Endothelial cell of umbilical vein (primary cell): ENCODE measurements around the gene CHST3. TPM values are rescaled to one million over a fixed set of nuclear protein-coding genes. Genes with fewer than 3 reads are reported as not detected.

Source experiments
- BruUV-seq: library from RNA; stranded (reverse); fragments of 400-500 nt; replicated peaks from 2 replicates; lab custom pipeline; 2021; lab: Mats Ljungman, UMichigan
- CTCF ChIA-PET: fragments of 300-600, 350-600 bp; sonication (Branson Sonifier 250); formaldehyde crosslinking; loops from one replicate; lab custom pipeline; 2021; ENCODE audit warnings: antibody characterized with exemption, inconsistent platforms; lab: Charles Lee
- POLR2A ChIA-PET: fragments of 300-600, 350-600 bp; sonication (Branson Sonifier 250); formaldehyde crosslinking; loops from one replicate; lab custom pipeline; 2021; ENCODE audit warnings: antibody characterized with exemption, inconsistent platforms; lab: Charles Lee
- DNase-seq: peaks from one replicate; pipeline ENCODE4 v3.0.0-alpha.2; 2011; ENCODE audit warnings: low read depth, low spot score
- FAIRE-seq: peaks from 2 replicates; lab custom pipeline; 2011; peaks lifted over from hg19 to GRCh38; lab: Jason Lieb, UNC
- H2AFZ ChIP-seq: 2 replicates; pipeline ENCODE4 v1.6.0; 2012; ENCODE audit warnings: low read depth, low read length, control low read depth, inconsistent platforms
- H3K27ac ChIP-seq: 2 replicates; pipeline ENCODE4 v1.5.1; 2011; ENCODE audit warnings: low read depth, mild to moderate bottlenecking, control low read depth, low read length, moderate library complexity; ENCODE audit not compliant: insufficient read depth
- H3K27me3 ChIP-seq, 2 experiments: 2 replicates each; pipeline versions ENCODE4 v1.6.0 to v1.6.1; 2011; ENCODE audit warnings: low read length in 2 of 2, mixed read lengths in 1 of 2; ENCODE audit not compliant: control insufficient read depth in 2 of 2, insufficient read depth in 2 of 2
- H3K36me3 ChIP-seq, 2 experiments: 2 replicates in 1 of 2; 3 replicates in 1 of 2; pipeline ENCODE4 v1.5.1; 2011; ENCODE audit warnings: low read length in 2 of 2, mild to moderate bottlenecking in 1 of 2, moderate library complexity in 1 of 2; ENCODE audit not compliant: control insufficient read depth in 2 of 2, insufficient read depth in 2 of 2; ENCODE audit errors: extremely low read depth in 1 of 2
- H3K4me1 ChIP-seq: 3 replicates; pipeline ENCODE4 v1.5.1; 2011; ENCODE audit warnings: mild to moderate bottlenecking, low read length; ENCODE audit not compliant: control insufficient read depth, insufficient read depth; ENCODE audit errors: extremely low read depth
- H3K4me2 ChIP-seq: 2 replicates; pipeline ENCODE4 v1.6.1; 2011; ENCODE audit warnings: low read length, control low read depth, mixed read lengths; ENCODE audit not compliant: insufficient read depth
- H3K4me3 ChIP-seq, 3 experiments: fragments of 200-600 bp in 1 of 3; sonication (generic), shearing (Covaris generic) in 1 of 3; replicated peaks in 1 of 3; 2 replicates each; pipeline ENCODE4 v1.5.1; 2011 to 2016; ENCODE audit warnings: control low read depth in 3 of 3, low read length in 3 of 3, mild to moderate bottlenecking in 2 of 3, inconsistent platforms in 1 of 3, low read depth in 1 of 3, moderate library complexity in 1 of 3; ENCODE audit not compliant: insufficient read depth in 1 of 3
- H3K79me2 ChIP-seq: 2 replicates; pipeline ENCODE4 v1.6.0; 2012; ENCODE audit warnings: low read length, inconsistent platforms; ENCODE audit not compliant: control insufficient read depth, insufficient read depth
- H3K9ac ChIP-seq: replicated peaks from 2 replicates; pipeline ENCODE3; 2011; ENCODE audit warnings: low read length, control low read depth; ENCODE audit not compliant: insufficient read depth; ENCODE audit errors: extremely low read depth
- H3K9me1 ChIP-seq: replicated peaks from 3 replicates; pipeline ENCODE4 v1.6.0; 2011; ENCODE audit warnings: mild to moderate bottlenecking, low read length; ENCODE audit not compliant: control insufficient read depth, insufficient read depth; ENCODE audit errors: extremely low read depth
- H3K9me3 ChIP-seq: replicated peaks from 2 replicates; pipeline ENCODE4 v1.5.1; 2012; ENCODE audit warnings: low read length, inconsistent platforms; ENCODE audit not compliant: control insufficient read depth, insufficient read depth
- H4K20me1 ChIP-seq: replicated peaks from 2 replicates; pipeline ENCODE3; 2011; ENCODE audit warnings: mild to moderate bottlenecking, low read length; ENCODE audit not compliant: control insufficient read depth, insufficient read depth; ENCODE audit errors: extremely low read depth
- EZH2 ChIP-seq: IDR thresholded peaks from 2 replicates; pipeline ENCODE4 v1.6.1; 2012; ENCODE audit warnings: borderline replicate concordance, low read depth, mild to moderate bottlenecking, moderate library complexity, low read length, inconsistent platforms; ENCODE audit not compliant: severe bottlenecking
- FOS ChIP-seq: IDR thresholded peaks from 2 replicates; pipeline ENCODE4 v1.6.1; 2011; ENCODE audit warnings: mild to moderate bottlenecking, low read length, moderate library complexity, borderline replicate concordance; ENCODE audit not compliant: insufficient read depth
- GATA2 ChIP-seq: IDR thresholded peaks from 2 replicates; pipeline ENCODE4 v1.7.0; 2011; ENCODE audit warnings: low read depth, mild to moderate bottlenecking, moderate library complexity, mixed read lengths, low read length; ENCODE audit not compliant: insufficient read length, insufficient read depth
- JUN ChIP-seq: IDR thresholded peaks from 2 replicates; pipeline ENCODE4 v1.6.1; 2011; ENCODE audit warnings: borderline replicate concordance, low read depth; ENCODE audit not compliant: insufficient read length, insufficient read depth
- MYC ChIP-seq: IDR thresholded peaks from one replicate; pipeline ENCODE4 v1.6.1; 2011; ENCODE audit warnings: mild to moderate bottlenecking, low read depth, low read length
- POLR2A ChIP-seq: IDR thresholded peaks from 2 replicates; pipeline ENCODE4 v1.6.1; 2012; ENCODE audit warnings: low read depth, mild to moderate bottlenecking, control low read depth, low read length
- POLR2AphosphoS5 ChIP-seq: IDR thresholded peaks from 2 replicates; pipeline ENCODE4 v1.6.1; 2012; ENCODE audit warnings: low read depth, mild to moderate bottlenecking, control low read depth, low read length, moderate library complexity; ENCODE audit not compliant: insufficient read depth
- dilution Hi-C: fragments of 300-500 bp; cut with MboI; formaldehyde crosslinking; loops from one replicate; pipeline ENCODE4 v1.15.0; 2019; ENCODE audit warnings: low sequenced_read_pairs; ENCODE audit not compliant: extremely low pct_ligation_motif_present
- intact Hi-C: fragments of 100-400 bp; cut with micrococcal nuclease; formaldehyde crosslinking; loops from one replicate; pipeline ENCODE4 v1.10.0; 2022
- polyA plus RNA-seq, 4 experiments: library from polyadenylated mRNA; depleted of rRNA in 3 of 4; stranded (reverse) in 3 of 4; unstranded in 1 of 4; fragments of >200 nt; gene quantifications; 2 replicates each; pipeline versions ENCODE4 v1.2.1 to v1.2.3, GENCODE V29; 2011 to 2012; ENCODE audit warnings: missing spikeins in 1 of 4
- total RNA-seq: library from RNA; stranded (reverse); gene quantifications from 2 replicates; pipeline ENCODE4 v1.2.3, GENCODE V29; 2021
- TF ChIP-seq, protein P1 (sequence below): IDR thresholded peaks from 2 replicates; pipeline ENCODE4 v1.6.1; 2011; ENCODE audit not compliant: insufficient read depth, insufficient read length
- TF ChIP-seq, protein P2 (sequence below), 2 donors: IDR thresholded peaks; 1 replicate in 1 of 2; 2 replicates in 1 of 2; pipeline ENCODE4 v1.5.1; 2011; ENCODE audit warnings: low read length in 2 of 2, mild to moderate bottlenecking in 2 of 2, moderate library complexity in 2 of 2, control low read depth in 1 of 2, inconsistent platforms in 1 of 2, low read depth in 1 of 2; ENCODE audit not compliant: insufficient read depth in 1 of 2; ENCODE audit errors: extremely low read depth in 1 of 2

Gene CHST3
- total and polyA plus RNA-seq, 2 donors (not counting 3 experiments of a cell fraction or from before 2014, with no cell fraction given) = 5.5 to 11.5 TPM

- peak overlapping the region; percentile 15 for H2AFZ ChIP-seq
- no peaks in the 10 kb centered on the region for H3K36me3 ChIP-seq
- ChIA-PET CTCF (interaction anchor here (0.5 to 5.2 kb wide), 25 partner anchors 12 to 276 kb away, joined by 3 to 57 read pairs (median 4); partner anchors contain the start of gene CHST3), POLR2A (no interaction called here)
- no peak overlapping the region for H3K9ac ChIP-seq
- dilution Hi-C loops = no loop called here
- no TSS peak for BruUV-seq
- TF ChIP-seq FOS = no peak
- no peak for TF ChIP-seq POLR2A
- TF ChIP-seq EZH2 = no peak
- TF ChIP-seq, protein P1, sequence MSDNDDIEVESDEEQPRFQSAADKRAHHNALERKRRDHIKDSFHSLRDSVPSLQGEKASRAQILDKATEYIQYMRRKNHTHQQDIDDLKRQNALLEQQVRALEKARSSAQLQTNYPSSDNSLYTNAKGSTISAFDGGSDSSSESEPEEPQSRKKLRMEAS = no peak
- no peak for TF ChIP-seq GATA2
- TF ChIP-seq, protein P2, sequence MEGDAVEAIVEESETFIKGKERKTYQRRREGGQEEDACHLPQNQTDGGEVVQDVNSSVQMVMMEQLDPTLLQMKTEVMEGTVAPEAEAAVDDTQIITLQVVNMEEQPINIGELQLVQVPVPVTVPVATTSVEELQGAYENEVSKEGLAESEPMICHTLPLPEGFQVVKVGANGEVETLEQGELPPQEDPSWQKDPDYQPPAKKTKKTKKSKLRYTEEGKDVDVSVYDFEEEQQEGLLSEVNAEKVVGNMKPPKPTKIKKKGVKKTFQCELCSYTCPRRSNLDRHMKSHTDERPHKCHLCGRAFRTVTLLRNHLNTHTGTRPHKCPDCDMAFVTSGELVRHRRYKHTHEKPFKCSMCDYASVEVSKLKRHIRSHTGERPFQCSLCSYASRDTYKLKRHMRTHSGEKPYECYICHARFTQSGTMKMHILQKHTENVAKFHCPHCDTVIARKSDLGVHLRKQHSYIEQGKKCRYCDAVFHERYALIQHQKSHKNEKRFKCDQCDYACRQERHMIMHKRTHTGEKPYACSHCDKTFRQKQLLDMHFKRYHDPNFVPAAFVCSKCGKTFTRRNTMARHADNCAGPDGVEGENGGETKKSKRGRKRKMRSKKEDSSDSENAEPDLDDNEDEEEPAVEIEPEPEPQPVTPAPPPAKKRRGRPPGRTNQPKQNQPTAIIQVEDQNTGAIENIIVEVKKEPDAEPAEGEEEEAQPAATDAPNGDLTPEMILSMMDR (IDR thresholded peaks at IDR 0.05; ENCODE audit: extremely low read depth in 1 of 2, insufficient read depth in 1 of 2, low read depth in 1 of 2, low read length in 2 of 2) = peak; percentile 64 to 65
- peak; percentile 35 for TF ChIP-seq POLR2AphosphoS5
- TF ChIP-seq MYC = no peak
- no peak for TF ChIP-seq JUN
- H3K9me1 ChIP-seq = no peaks in the 10 kb centered on the region
- H3K4me3 ChIP-seq = no peak overlapping the region
- no peak overlapping the region for H3K4me2 ChIP-seq
- intact Hi-C loops = loop anchor here (1.0 to 5.0 kb wide), 3 partner anchors 70 to 354 kb away; no protein-coding TSS in a partner anchor
- H3K4me1 ChIP-seq = peaks cover 65% of the 10 kb centered on the region
- DNase-seq = peak; percentile 94
- no peaks in the 10 kb centered on the region for H3K27me3 ChIP-seq
- H3K9me3 ChIP-seq = no peaks in the 10 kb centered on the region
- H4K20me1 ChIP-seq = no peaks in the 10 kb centered on the region
- peaks cover 6% of the 10 kb centered on the region for H3K79me2 ChIP-seq
- H3K27ac ChIP-seq = peak overlapping the region; percentile 15
- peak; percentile 89 for FAIRE-seq
These were observed 14.3 kb downstream of the CHST3 start for GRCh38 chr10:71978476-71978875.
